Measurements from ENCODE around the gene P2RX4.

DNA sequence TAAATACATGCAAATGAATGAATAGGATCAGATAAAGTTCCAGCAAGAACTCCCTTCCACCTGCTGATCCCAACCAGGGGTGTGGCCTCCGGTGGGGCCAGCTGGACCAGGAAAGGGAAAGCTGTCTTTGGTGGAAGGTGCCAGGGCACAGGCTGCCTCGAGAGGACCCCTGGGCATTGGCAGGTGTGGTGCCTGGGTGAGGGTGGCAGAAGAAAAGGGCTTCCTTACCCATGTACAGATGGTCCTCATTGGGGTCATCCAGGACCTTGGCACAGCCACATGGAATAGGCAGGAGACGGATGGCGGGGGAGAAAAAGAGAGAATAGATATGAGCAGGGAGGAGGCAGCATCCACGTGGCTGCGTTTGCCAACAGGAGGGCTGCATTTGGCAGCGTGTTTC, 50.2 kb downstream of the P2RX4 start:
- TF ChIP-seq ZNF501 (CRISPR knock-in tag; IDR thresholded peaks at IDR 0.05) (no peak), ATF1 (CRISPR knock-in tag; IDR thresholded peaks at IDR 0.05) (no peak), EP300 (IDR thresholded peaks at IDR 0.05; ENCODE audit: low read depth in 2 of 2, low read length in 2 of 2) (no peak), EP300 (CRISPR knock-in tag; IDR thresholded peaks at IDR 0.05; ENCODE audit: borderline replicate concordance) (no peak), ERF (CRISPR knock-in tag; IDR thresholded peaks at IDR 0.05) (no peak), POLR2AphosphoS2 (IDR thresholded peaks at IDR 0.05; ENCODE audit: low read depth, low read length) (no peak), ZNF263 (CRISPR knock-in tag; IDR thresholded peaks at IDR 0.05) (no peak), POLR2A (IDR thresholded peaks at IDR 0.05; ENCODE audit: insufficient read depth in 1 of 2, low read depth in 2 of 2, low read length in 2 of 2) (no peak)
- TF ChIP-seq, protein P1, sequence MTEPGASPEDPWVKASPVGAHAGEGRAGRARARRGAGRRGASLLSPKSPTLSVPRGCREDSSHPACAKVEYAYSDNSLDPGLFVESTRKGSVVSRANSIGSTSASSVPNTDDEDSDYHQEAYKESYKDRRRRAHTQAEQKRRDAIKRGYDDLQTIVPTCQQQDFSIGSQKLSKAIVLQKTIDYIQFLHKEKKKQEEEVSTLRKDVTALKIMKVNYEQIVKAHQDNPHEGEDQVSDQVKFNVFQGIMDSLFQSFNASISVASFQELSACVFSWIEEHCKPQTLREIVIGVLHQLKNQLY (CRISPR knock-in tag; IDR thresholded peaks at IDR 0.05) = no peak
